GM18519 (cell line): ENCODE measurements around the gene LCP2.
"Not testable (repeated sequence)": the region's sequence is repeated elsewhere in the genome, so short reads cannot be mapped to it uniquely, and the experiment has no call there.

Experiments
- ATAC-seq: cut with Tn5 transposase; IDR thresholded peaks from one replicate; pipeline ENCODE4 v1.9.1; 2021; ENCODE audit warnings: mild to moderate bottlenecking, moderate library complexity; ENCODE audit not compliant: unreplicated experiment, low FRiP score

The LCP2 gene

GRCh38 chr5:170251462-170251861 is 46.1 kb downstream of the LCP2 start:
- ATAC-seq, result no peak

DNA sequence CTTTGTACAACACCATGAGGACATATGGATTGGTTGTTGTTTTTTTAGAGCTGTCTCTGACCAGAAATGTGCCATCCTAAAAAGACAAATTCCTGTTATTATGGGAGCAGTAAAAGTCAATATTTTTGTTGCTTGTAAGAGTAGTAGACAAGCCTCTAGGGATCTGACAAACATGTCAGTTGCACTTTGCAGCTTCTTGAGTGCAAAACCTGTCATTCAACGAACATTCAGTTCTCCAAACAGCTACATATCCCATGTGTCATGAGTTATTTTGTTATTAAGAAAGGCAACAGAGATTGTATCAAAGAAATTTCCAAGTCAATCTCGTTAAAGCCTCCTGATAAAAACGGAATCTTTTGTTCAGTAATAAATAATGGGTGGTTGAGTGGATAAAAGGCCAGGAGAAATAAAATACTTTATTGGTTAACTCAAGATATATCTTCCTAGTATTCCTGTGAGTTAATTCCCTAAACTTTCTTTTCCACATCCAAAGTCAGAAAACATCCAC is 46.7 kb downstream of the LCP2 start:
- ATAC-seq, result no peak

GRCh38 chr5:170249355-170249754 is 48.2 kb downstream of the LCP2 start:
- ATAC-seq, result no peak

- not testable (repeated sequence) for ATAC-seq
Observed at GRCh38 chr5:170248931-170249227, 48.7 kb downstream of the LCP2 start.

GRCh38 chr5:170248172-170248930 is 49.2 kb downstream of the LCP2 start:
- ATAC-seq, result no peak

- no peak for ATAC-seq
Observed at GRCh38 chr5:170247363-170247762, 50.2 kb downstream of the LCP2 start.

DNA sequence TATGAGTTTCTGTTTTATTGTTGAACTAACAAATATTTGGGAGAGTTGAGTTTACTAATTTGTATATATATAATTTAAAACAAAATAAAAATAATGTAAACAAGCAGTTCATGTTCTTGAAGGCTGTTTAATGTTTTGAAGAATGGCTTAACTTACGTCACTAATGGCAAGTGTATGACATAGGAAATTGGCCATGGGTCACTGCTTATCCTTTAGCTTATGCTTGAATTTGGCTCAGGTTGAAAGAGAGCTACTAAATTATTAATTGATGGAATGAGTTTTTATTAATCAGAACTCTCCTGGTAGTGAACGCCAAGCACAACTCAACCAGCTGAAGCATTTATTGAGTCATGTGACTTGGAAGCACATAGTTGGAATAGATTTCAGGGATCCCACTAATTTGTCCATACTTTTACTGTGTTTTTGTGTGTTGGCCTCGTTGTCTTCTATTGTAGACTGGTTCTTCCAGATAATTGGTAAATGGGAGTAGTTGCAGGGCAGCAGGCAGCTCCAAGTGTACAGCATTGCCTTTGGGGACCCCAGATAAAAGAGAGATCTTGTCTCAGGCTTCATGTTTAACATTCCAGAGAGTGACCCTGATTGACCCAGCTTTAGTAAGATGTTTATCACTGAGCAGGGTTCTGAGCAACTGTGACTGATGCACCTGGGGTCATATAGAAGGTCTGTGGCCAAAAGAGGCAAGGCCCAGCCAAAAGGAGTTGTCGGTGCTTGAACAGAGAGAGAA is 51.3 kb downstream of the LCP2 start:
- ATAC-seq, result no peak

DNA sequence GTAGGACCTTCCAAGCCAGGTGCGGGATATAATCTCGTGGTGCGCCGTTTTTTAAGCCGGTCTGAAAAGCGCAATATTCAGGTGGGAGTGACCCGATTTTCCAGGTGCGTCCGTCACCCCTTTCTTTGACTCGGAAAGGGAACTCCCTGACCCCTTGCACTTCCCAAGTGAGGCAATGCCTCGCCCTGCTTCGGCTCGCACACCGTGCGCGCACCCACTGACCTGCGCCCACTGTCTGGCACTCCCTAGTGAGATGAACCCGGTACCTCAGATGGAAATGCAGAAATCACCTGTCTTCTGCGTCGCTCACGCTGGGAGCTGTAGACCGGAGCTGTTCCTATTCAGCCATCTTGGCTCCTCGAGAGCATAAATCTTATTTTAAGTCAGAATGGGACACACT is 52.1 kb downstream of the LCP2 start:
- ATAC-seq, result not testable (repeated sequence)

GRCh38 chr5:170238456-170239196 is 59.0 kb downstream of the LCP2 start:
- ATAC-seq, result no peak

GRCh38 chr5:170235876-170236864 is 61.4 kb downstream of the LCP2 start:
- ATAC-seq, result no peak

- ATAC-seq, result no peak
Observed at GRCh38 chr5:170233358-170233892, 64.2 kb downstream of the LCP2 start.

- no peak for ATAC-seq
Observed at GRCh38 chr5:170232786-170233185, 64.8 kb downstream of the LCP2 start, which contains the start of gene C5orf58. C5orf58 (plus strand) TSS chr5:170232985; CDS start chr5:170234977, 1,992 bp downstream.

- ATAC-seq, result no peak
Observed at GRCh38 chr5:170228762-170229435, 68.7 kb downstream of the LCP2 start.

GRCh38 chr5:170226661-170227060 is 70.9 kb downstream of the LCP2 start:
- no peak for ATAC-seq

GRCh38 chr5:170226129-170226615 is 71.4 kb downstream of the LCP2 start:
- no peak for ATAC-seq

DNA sequence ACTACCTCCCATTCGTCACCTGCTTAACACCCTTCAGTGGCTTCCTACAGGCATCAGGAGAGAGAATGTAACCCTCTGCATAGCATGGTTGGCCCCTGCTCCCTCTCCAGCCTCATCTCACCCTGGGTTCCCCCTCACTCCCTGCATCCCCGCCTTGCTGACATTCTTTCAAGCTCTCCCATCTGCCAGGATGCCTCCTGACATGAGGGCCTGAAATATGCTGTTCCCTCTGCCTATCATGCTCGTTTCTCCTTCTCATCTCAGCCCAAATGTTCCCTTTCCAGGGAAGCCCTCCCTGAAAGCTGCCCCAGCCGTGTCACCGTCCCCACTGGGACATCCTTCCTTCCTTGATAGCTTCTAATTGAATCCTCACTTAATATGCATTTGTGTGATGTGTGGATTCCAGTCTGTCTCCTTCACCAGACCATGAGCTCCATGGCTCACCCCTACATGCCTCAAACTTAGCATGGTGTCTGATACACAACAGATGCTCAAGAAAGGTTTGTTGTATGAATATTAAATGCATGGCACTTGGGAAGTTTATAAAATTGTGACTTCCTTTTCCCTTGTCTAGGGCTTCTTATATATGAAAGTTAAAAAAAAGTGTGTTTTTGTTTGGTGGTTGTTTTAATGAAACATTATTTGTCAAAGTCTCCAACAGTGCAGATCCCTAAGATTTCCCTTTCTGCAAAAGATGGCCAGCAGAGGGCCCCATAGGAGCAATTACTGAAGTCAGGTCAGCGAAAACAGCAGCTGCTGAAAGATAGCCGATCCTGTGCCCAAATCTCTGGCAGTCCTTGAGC is 72.0 kb downstream of the LCP2 start:
- no peak for ATAC-seq

GRCh38 chr5:170223906-170224305 is 73.7 kb downstream of the LCP2 start:
- no peak for ATAC-seq

DNA sequence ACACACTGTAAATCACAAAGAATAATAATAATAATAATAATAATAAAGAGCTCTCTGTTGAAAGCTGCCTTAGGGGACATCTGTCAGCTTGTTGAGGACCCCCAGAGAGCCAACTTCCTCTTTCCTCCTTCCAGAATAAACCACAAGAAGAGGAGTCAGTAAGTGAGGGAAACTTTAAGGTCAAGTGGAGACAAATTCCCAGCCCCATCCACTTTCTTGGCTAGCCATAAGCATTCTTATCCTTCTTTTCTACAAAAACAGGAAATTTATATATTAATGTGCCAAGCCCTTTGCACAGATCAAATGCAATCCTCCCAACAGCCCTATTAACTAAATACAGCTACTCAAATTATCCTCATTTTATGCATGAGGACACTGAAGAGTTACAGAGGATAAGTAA is 74.2 kb downstream of the LCP2 start:
- no peak for ATAC-seq
